HG03108 (cell line): ENCODE data around the gene AIRE.
A peak's percentile ranks its signal among the peaks of the same experiment; 100 is the strongest.
"Not testable (repeated sequence)": the region's sequence is repeated elsewhere in the genome, so short reads cannot be mapped to it uniquely, and the experiment has no call there.

ENCODE experiments used
- ATAC-seq: cut with Tn5 transposase; IDR thresholded peaks from one replicate; pipeline ENCODE4 v1.9.1; 2021; ENCODE audit warnings: moderate library complexity; ENCODE audit not compliant: unreplicated experiment

Gene AIRE

DNA sequence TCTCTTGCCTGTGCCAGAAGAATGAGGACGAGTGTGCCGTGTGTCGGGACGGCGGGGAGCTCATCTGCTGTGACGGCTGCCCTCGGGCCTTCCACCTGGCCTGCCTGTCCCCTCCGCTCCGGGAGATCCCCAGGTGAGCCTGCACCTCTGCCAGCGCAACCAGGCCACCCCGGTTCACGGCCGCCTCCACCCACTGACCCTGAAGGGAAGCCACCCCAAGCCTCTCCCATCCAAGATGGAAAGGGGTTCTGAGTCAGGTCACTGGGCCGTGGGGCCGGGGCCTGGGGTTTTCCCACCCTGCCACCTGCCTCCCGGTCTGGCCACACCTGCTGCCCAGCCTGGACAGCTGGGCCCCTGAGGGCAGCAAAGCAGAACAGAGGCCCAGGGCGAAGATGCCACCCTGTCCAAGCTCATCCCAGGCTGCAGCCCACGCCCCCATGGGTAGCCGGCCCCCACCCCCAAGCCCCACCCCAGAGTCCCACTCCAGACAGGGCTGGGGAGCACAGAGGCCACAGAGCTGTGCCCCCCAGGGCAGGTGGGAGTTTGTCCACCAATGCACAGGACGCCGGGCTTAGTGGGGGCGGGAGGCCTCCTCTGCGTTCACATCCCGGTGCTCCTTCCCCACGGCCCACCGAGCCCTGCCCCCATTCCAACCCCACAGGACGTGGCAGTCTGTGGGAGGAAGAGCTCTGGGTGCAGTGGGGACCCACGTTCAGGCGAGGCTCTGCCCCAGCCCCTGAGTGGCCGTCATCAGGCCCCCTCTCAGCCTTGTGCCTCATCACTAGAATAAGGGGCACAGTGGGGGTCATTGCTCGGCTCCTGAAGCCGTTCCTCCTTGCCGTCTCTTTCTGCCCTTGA is 5.6 kb downstream of the AIRE start:
- ATAC-seq, result no peak

DNA sequence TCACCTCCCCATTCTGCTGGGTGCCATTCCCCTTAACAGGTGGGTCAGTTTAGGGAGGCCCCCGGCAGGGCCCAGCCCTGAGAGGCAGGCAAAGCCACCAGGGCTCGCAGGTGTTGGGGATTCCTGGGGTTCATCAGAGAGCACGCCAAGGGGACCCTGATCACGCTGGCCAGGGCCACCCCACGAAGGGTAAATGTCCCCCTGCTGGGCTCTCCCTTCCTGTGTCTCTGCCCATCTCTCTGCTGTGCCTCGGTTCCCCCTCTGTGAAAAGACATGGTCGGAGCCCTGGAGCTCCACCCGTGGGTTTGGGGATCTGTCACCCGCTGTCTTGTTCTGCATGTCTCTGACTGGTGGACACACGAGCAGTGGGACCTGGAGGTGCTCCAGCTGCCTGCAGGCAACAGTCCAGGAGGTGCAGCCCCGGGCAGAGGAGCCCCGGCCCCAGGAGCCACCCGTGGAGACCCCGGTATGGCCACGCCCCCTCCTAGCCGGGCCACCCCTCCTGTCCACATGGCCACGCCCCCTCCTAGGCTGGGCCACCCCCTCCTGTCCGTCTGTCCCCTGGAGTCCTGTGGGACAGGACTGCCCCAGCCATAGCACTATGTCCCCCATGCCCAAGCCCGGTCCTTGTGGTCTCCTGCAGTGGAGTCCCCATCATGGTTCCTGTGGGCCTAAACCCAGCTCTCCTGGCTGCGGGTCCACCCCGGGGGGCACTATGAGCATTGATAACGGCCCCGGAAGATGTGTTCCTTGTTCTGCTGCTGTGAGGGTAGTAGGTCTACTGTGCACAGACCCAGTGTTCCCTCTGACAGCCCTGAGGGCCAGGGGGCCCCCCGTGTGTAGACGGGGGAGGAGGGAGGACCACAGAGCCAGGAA is 6.5 kb downstream of the AIRE start:
- ATAC-seq, result no peak

DNA sequence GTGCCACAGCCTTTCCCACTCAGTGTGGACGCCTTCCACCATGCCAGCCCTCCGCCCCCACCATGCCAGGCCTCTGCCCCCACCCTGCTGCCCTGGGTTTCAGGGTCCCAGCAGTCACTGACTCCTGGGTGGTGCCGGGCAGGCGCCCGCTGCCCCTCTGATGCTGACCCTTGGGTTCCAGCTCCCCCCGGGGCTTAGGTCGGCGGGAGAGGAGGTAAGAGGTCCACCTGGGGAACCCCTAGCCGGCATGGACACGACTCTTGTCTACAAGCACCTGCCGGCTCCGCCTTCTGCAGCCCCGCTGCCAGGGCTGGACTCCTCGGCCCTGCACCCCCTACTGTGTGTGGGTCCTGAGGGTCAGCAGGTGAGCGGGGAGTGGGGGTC is 7.1 kb downstream of the AIRE start:
- no peak for ATAC-seq

DNA sequence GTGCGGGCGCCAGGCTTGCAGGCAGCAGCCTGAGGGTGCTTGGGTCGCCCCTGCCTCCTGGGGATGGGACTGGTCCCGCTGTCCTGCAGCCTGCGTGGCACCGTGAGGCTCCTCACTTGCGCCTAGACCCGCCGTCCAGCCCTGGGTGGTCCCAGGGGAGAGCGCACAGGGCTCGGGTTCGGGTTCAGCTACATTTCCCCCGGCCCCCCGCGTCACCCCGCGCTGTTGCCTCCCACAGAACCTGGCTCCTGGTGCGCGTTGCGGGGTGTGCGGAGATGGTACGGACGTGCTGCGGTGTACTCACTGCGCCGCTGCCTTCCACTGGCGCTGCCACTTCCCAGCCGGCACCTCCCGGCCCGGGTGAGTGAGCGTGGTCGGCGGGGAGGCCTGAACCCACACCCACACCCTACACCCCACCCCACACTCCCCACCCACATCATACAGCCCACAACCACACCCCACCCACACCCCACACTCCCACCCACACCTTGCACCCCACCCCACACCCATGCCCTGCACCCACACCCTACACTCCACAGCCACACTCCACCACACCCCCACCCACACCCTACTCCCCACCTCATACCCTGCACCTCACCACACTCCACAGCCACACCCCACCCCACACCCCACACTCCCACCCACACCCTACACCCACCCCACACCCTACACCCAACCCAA is 8.0 kb downstream of the AIRE start:
- no peak for ATAC-seq

DNA sequence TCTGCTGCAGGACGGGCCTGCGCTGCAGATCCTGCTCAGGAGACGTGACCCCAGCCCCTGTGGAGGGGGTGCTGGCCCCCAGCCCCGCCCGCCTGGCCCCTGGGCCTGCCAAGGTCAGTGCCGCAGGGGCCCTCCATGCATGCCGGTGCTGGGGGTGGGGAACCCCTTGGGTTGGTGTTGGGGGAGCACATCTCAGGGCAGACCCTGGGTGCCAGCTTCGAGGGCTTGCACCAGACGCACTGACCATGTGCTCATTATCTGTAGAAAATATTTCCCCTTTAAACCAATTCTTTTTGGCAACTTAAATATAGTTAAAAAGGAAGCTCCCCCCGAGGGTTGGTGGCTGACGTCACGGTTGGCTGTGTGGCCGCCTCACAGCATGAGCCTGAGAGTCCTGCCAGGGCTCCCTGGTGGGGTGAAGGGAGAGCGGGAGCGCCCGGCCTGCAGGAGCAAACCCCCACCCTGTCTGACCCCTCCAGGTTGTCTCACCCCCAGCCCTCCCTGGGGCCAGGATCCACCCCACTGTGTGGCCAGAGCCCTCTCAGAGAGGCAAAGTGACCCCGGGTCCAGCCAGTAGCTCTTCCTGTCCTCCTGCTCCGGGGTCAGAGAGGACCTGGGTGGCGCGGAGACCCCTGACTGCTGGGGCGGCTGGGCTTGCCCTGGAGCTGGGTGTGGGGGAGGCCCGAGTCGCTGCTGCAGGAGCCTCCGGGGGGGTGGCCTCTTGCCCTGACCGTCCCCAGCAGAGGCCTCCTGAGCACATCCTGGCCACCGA is 8.9 kb downstream of the AIRE start:
- ATAC-seq, result no peak

DNA sequence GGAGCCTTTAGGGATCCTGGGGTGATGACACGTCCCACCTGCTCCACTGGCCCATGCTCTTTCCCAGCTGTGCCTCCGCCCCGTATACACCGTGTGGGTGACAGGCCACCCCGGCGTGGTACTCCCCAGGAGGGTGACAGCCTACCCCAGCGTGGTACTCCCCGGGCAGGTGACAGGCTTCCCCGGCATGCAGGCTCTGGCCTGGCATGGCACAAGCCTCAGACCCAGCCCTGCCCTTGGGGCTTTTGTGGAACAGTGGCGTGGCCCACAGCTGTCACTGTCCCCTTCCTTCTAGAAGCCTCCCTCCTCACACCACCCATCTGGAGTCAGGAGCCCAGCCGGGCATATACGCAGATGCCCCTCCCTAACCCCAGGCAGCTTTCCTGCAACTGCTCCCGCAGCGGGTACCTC is 9.5 kb downstream of the AIRE start:
- no peak for ATAC-seq

DNA sequence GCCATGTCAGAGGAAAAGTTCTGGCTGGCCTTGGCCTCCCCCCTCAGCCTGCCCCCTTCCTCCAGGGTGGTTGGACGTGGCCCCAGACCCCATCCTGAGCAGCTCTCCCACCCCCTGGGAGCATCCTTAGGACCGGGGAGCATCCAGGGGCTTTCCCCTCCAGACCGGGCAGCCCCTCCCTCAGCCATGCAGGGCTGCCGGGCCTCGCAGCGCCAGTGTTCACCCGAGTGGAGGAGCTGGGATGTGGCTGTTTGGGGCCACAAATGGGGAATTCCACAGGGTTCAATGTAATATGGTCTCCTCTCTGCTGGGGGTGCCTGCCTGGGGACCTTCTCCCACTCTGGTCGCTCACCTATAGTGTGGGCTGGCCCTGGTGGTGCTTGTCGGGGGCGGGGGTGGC is 10.0 kb downstream of the AIRE start:
- no peak for ATAC-seq

DNA sequence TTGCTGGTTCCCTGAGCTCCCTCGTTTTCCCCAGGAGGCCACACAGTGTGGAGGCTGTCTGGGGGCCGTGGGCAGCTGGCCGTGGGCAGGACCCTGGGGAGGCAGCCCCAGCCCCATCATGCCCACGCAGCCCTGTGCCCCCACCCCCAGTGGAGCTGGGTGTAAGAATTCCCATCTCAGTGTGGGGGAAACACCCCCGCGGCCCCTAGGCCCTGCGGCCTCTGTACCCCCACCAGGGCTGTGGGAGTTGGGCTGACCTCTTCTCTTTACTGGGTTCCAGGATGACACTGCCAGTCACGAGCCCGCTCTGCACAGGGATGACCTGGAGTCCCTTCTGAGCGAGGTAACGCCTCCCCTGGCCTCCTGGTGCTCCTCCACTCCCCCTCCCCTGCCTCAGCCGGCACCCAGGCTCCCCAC is 10.4 kb downstream of the AIRE start:
- no peak for ATAC-seq

DNA sequence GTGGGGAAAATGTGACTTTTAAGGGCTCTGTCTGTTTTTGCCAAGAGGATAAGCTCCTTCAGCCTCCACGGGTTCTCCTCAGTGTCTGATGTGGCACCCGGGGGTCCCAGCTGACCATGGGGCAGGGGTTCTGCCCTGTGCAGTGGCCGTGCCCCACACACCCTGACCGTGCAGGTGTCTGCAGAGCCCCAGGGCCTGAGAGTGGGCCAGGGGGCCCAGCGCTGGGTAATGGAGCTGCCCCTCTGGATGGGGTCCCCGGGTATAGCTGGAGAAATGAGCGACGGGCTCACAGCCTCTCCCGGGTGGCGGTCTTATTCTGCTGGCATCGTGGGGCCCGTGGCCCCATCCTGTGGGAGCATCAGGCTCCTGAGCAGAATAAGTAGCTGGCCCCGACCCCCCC is 11.2 kb downstream of the AIRE start:
- no peak for ATAC-seq

DNA sequence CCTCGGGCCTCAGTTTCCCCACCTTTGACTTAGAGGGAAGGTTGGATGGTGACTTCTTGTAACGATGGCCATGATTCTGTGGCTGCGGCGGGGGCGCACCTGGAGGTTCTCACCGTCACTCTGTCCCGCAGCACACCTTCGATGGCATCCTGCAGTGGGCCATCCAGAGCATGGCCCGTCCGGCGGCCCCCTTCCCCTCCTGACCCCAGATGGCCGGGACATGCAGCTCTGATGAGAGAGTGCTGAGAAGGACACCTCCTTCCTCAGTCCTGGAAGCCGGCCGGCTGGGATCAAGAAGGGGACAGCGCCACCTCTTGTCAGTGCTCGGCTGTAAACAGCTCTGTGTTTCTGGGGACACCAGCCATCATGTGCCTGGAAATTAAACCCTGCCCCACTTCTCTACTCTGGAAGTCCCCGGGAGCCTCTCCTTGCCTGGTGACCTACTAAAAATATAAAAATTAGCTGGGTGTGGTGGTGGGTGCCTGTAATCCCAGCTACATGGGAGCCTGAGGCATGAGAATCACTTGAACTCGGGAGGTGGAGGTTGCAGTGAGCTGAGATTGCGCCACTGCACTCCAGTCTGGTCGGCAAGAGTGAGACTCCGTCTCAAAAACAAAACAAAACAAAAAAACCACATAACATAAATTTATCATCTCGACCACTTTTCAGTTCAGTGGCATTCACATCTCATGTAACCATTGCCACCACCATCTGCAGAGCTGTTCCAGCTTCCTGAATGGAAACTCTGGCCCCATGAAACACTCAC is 12.0 kb downstream of the AIRE start:
- no peak for ATAC-seq

DNA sequence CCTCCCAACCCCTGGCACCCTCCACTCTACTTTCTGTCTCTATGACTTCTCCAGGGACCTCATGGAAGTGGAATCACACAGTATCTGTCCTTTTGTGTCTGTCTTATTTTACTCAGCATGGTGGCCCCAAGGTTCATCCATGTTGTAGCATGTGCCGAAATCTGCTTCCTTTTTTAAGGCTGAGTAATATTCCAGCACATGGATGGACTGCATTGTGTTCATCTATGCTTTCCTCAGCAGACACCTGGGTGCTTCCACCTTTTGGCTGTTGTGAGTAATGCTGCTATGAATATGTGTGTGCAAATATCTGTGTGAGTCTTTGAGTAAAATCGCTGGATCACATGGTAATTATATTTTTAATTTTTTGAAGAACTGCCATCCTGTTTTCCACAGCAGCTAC is 12.6 kb downstream of the AIRE start:
- no peak for ATAC-seq

DNA sequence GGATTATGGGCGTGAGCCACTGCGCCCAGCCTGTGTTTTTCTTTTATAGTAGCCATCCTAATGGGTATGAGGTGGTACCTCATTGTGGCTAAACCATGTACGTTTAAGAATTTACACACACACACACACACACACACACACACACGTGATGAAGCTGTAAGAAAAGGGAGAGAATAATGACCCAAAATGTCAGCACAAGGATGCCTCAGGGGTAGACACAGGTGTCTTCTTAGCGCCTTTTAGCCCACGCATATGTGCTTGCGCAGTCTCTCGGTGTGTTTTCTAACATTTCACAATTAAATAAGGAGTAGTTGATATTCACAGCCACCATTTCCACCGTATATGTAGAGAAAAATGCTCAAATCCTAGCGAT is 13.4 kb downstream of the AIRE start:
- ATAC-seq, result no peak

DNA sequence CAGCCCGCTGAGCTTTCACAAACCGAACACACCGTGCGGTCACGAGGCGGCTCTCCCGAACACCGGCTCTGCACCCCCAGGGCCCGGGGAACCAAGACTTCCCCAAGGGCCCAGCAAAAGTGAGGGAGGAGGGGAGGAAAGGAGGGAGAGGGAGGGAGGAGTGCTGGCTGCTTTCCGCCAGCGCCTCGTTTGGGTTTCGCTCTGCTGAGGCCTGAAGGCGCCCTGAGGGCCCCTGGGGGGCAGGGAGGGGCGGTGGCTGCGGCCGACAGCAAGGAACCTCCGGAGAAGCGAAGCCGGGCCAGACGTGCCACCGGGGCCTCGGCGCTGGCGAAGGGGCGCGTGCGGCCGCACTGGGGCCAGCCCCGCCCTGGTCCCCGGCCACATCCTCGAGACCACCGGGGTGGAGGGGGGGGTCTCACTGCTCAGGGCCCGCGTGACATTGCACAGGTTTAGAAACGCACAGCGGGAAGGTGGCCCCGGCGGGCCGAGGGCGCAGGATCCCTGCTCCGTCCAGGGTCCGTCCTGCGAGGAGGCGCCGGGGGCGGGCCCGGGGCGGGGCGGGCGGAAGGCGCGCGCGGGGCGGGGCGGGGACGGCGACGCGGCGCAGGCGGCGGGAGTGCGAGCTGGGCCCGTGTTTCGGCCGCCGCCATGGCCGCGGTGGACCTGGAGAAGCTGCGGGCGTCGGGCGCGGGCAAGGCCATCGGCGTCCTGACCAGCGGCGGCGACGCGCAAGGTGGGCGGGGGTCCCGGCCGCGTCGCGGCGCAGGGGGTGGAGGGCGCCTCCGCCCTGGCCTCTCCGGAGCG is 14.0 kb downstream of the AIRE start, which contains the start of gene PFKL:
Gene PFKL, plus strand, starts transcription at position 596 of the 804 bp plus-strand sequence. Its CDS starts 53 bp downstream, at position 649.
- peak; percentile 38 for ATAC-seq

DNA sequence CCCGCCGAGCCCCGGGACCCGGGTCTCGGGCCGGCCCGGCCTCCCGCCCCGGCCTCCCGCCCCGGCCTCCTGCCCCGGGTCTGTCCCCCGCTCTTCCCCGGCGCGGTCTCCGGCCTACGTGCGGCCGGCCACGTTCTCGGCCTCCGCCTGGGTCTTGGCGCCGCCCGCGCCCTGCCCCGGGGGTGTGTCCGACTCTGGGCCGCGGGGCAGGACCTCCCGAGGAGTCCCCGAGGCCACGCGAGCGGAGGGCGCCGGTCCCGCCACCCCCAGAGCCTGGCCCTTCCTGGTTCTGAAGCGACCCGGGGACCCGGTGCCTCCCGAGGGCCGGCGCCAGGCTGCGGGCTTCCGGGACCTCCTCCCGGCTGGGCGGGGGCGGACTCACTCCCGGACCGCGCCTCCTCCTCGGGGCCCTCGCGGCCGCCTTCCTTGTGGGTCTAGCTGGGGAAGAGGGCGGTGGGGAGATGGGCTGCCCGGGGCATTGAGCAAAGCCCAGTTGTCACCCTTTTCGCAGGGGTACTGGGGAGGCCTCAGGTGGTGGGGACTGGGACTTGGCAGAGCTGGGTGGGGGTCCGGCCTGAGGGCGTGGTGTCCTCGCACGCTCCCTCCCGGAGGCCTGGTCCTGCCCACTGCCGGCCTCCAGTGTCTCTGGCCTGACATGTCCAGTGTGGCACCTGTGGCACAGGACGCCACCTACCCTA is 14.7 kb downstream of the AIRE start:
- no peak for ATAC-seq

DNA sequence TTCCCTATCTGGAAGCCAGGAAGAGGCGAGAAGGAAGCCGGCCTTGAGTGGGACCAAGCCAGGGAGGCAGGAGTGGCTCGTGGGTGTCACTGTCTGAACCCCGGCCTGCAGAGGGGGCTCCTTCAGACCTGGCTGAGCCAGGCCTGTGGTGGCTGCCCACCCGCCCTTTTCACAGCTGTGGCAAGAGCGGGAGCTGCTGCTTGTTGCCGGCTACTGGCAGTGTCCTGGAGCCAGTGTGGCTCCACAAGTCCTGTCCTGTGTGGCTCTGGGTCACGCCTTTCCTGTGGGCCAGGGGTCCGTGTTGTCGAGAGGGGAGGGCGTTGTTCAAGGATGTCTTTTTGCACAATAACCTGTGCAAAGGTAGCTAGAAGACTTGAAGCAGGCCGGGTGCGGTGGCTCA is 15.5 kb downstream of the AIRE start:
- ATAC-seq, result no peak

DNA sequence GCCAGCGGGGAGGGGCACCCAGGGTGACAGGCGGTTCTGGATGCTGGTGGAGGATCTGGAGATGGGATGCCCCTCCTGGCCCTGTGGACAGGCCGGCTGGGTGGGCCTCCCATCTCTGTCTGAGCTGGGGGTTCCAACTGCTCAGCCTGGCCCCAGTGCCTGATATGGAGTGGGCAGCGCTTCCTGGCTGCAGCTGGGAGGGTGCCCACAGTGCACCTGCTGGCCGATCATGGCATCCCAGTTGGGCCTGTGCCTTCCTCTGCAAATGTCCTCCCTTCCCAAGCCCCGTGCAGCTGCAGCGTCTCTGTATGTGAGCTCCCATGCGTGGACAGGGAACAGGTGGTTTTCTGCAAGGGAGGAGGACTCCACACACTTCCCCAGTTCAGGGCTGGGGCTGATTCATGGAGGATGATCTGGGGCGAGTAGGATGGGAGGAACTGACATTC is 16.3 kb downstream of the AIRE start:
- ATAC-seq, result no peak

DNA sequence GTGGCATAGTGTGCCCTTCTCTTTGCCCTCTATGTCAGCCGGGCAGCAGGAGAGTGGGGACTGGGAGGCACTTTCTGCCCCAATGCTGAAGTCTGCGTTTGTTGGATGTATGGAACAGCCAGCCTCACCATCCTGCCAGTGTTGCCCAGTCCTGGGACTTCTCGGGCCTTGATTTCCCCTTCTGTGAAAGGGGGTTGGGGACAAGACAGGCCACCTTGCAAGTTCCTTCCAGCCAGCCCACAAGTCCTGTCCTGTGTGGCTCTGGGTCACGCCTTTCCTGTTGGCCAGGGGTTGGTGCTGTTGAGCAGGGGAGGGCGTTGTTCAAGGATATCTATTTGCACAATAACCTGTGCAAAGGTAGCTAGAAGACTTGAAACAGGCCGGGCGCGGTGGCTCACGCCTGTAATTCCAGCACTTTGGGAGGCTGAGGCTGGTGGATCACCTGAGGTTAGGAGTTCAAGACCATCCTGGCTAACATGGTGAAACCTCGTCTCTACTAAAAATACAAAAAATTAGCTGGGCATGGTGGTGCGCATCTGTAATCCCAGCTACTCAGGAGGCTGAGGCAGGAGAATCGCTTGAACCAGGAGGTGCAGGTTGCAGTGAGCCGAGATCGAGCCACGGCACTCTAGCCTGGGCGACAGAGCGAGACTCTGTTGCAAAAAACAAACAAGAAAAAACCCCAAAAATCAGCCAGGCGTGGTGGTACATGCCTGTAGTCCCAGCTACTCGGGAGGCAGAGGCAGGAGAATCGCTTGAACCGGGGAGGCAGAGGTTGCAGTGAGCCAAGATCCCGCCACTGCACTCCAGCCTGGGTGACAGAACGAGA is 17.1 kb downstream of the AIRE start:
- not testable (repeated sequence) for ATAC-seq
